GM19452 (cell line): ENCODE results near the gene RAMP3.
"Not testable (repeated sequence)": the region's sequence is repeated elsewhere in the genome, so short reads cannot be mapped to it uniquely, and the experiment has no call there.

Source experiments
- ATAC-seq: cut with Tn5 transposase; IDR thresholded peaks from one replicate; pipeline ENCODE4 v1.9.1; 2021; ENCODE audit not compliant: unreplicated experiment

RAMP3 gene

GRCh38 chr7:45157653-45158401, at the start of gene RAMP3:
RAMP3 (plus strand) TSS chr7:45157791; CDS start chr7:45157829, 38 bp downstream.
- ATAC-seq = no peak

- no peak for ATAC-seq
Observed at GRCh38 chr7:45108863-45109262, 48.7 kb upstream of the RAMP3 start.

- ATAC-seq = peak; percentile 97
Observed at GRCh38 chr7:45111298-45112223, 46.0 kb upstream of the RAMP3 start, which contains the start of gene TBRG4. TBRG4 (minus strand) TSS chr7:45111697; CDS start chr7:45109237, 2,460 bp downstream.

- no peak for ATAC-seq
Observed at GRCh38 chr7:45112648-45113047, 44.9 kb upstream of the RAMP3 start.

GRCh38 chr7:45114257-45114656, 43.3 kb upstream of the RAMP3 start:
- not testable (repeated sequence) for ATAC-seq

GRCh38 chr7:45114926-45115325, 42.7 kb upstream of the RAMP3 start:
- ATAC-seq = no peak

- ATAC-seq = no peak
Observed at GRCh38 chr7:45116048-45116447, 41.5 kb upstream of the RAMP3 start.

GRCh38 chr7:45117582-45117981, 40.0 kb upstream of the RAMP3 start:
- ATAC-seq = no peak

GRCh38 chr7:45118292-45118691, 39.3 kb upstream of the RAMP3 start:
- no peak for ATAC-seq

- no peak for ATAC-seq
Observed at GRCh38 chr7:45118889-45119331, 38.7 kb upstream of the RAMP3 start.

- ATAC-seq = no peak
Observed at GRCh38 chr7:45119550-45119949, 38.0 kb upstream of the RAMP3 start.

- no peak for ATAC-seq
Observed at GRCh38 chr7:45122975-45123860, 34.4 kb upstream of the RAMP3 start.

- no peak for ATAC-seq
Observed at GRCh38 chr7:45123913-45124710, 33.5 kb upstream of the RAMP3 start.

- no peak for ATAC-seq
Observed at GRCh38 chr7:45125193-45125904, 32.2 kb upstream of the RAMP3 start.

- no peak for ATAC-seq
Observed at GRCh38 chr7:45126201-45126600, 31.4 kb upstream of the RAMP3 start.

GRCh38 chr7:45126920-45127319, 30.7 kb upstream of the RAMP3 start:
- ATAC-seq = no peak

- ATAC-seq = no peak
Observed at GRCh38 chr7:45129181-45129800, 28.3 kb upstream of the RAMP3 start.

GRCh38 chr7:45129906-45130305, 27.7 kb upstream of the RAMP3 start:
- ATAC-seq = no peak

- ATAC-seq = no peak
Observed at GRCh38 chr7:45130910-45131309, 26.7 kb upstream of the RAMP3 start.
